GM12801 (cell line): ENCODE measurements around the gene ZNF354C.

ENCODE experiments used
- CTCF ChIP-seq: IDR thresholded peaks from one replicate; pipeline ENCODE4 v1.5.1; 2011; ENCODE audit warnings: control low read depth; ENCODE audit not compliant: insufficient read length; ENCODE audit errors: extremely low read depth

Gene ZNF354C

GRCh38 chr5:179131886-179132585, 71.9 kb downstream of the ZNF354C start:
- TF ChIP-seq CTCF = no peak

DNA sequence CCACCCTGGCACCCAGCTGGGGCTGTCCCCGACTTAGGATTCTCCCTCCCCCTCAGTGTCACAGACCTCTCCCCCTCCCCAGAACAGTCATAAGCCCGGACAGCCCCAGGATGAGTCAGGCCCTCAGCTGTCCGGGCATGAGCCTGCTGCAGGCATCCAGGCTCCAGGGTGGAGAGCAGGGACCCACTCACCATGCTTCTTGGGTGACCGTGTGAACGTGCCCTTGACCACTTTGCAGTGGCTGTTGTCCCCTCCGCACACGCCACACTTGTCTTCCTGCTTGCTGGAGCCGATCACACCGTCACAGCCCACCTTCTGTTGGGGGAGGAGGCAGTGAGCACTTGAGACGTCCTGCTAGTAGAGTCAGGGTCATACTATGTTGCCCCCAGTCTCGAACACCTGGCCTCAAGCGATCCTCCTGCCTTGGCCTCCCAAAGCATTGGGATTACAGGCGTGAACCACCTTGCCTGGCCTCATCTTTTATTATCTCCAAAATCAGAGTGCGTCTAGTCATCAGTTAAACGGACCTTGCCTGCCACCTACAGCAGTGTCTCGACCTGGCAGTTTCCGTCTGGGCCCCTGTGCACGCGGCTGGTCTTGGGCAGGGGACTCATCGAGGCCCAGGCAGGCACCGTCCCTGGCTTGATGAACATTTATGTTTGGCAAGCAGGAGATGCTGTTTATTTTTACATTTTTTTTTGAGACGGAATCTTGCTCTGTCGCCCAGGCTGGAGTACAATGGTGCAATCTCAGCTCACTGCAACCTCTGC, 72.6 kb downstream of the ZNF354C start:
- TF ChIP-seq CTCF = no peak
